Measurements from ENCODE around the gene DPP9. TPM values are rescaled to one million over a fixed set of nuclear protein-coding genes. Genes with fewer than 3 reads are reported as not detected.

The DPP9 gene
- total and polyA plus RNA-seq, 4 experiments from 2014 or later, result 10.7 to 93.9 (median 59.3) TPM

Small RNA genes within 50 kb of the gene (microRNA-seq; reads per million reads assigned to microRNA genes)
- gene MIR7-3 (ENCODE audit: borderline microRNAs expressed, borderline number of aligned reads, borderline replicate concordance), result not detected

Other genes with a start within 250 kb of the DPP9 start
- under 1 TPM; 0.17 to 0.22 TPM for gene PLIN4, start 205.4 kb downstream of the DPP9 start, total RNA-seq
- under 1 TPM in 1 of 2 donors, not detected in 1; 0.14 TPM for gene PLIN4, start 205.4 kb downstream of the DPP9 start, polyA plus RNA-seq
- gene PLIN5, start 188.6 kb downstream of the DPP9 start, total RNA-seq, result 1 to 10 TPM; 1.4 to 2.2 TPM
- gene PLIN5, start 188.6 kb downstream of the DPP9 start, polyA plus RNA-seq, result under 1 TPM in 1 of 2 donors, not detected in 1; 0.28 TPM
- gene LRG1, start 183.8 kb downstream of the DPP9 start, total RNA-seq, result not detected
- gene LRG1, start 183.8 kb downstream of the DPP9 start, polyA plus RNA-seq, result under 1 TPM; 0.09 to 0.17 TPM
- 1 to 10 TPM; 2.4 to 2.7 TPM for gene SEMA6B, start 164.2 kb downstream of the DPP9 start, total RNA-seq
- not detected for gene SEMA6B, start 164.2 kb downstream of the DPP9 start, polyA plus RNA-seq
- gene TNFAIP8L1, start 84.3 kb downstream of the DPP9 start, total RNA-seq, result 10 to 100 TPM; 16.2 to 17.2 TPM
- gene TNFAIP8L1, start 84.3 kb downstream of the DPP9 start, polyA plus RNA-seq, result 10 to 100 TPM in 1 of 2 donors, 1 to 10 TPM in 1; 3.7 to 11.1 TPM
- 10 to 100 TPM; 43.0 to 46.4 TPM for gene MYDGF, start 53.5 kb downstream of the DPP9 start, total RNA-seq
- gene MYDGF, start 53.5 kb downstream of the DPP9 start, polyA plus RNA-seq, result 100 to 1,000 TPM; 128 to 199 TPM
- gene FEM1A, start 67.9 kb upstream of the DPP9 start, total RNA-seq, result 10 to 100 TPM; 16.7 TPM
- gene FEM1A, start 67.9 kb upstream of the DPP9 start, polyA plus RNA-seq, result 1 to 10 TPM; 1.3 to 3.1 TPM
- gene TICAM1, start 107.9 kb upstream of the DPP9 start, total RNA-seq, result 10 to 100 TPM; 16.0 to 17.9 TPM
- gene TICAM1, start 107.9 kb upstream of the DPP9 start, polyA plus RNA-seq, result 10 to 100 TPM in 1 of 2 donors, 1 to 10 TPM in 1; 2.2 to 18.1 TPM
- 10 to 100 TPM; 16.0 to 18.2 TPM for gene PLIN3, start 143.8 kb upstream of the DPP9 start, total RNA-seq
- gene PLIN3, start 143.8 kb upstream of the DPP9 start, polyA plus RNA-seq, result 10 to 100 TPM; 30.1 to 50.1 TPM
- gene ARRDC5, start 179.1 kb upstream of the DPP9 start, total RNA-seq, result 10 to 100 TPM in 1 of 2 experiments, 1 to 10 TPM in 1; 9.1 to 13.2 TPM
- gene ARRDC5, start 179.1 kb upstream of the DPP9 start, polyA plus RNA-seq, result 1 to 10 TPM in 1 of 2 donors, under 1 TPM in 1; 0.52 to 1.4 TPM
- under 1 TPM; 0.11 to 0.15 TPM for gene UHRF1, start 185.7 kb upstream of the DPP9 start, total RNA-seq
- gene UHRF1, start 185.7 kb upstream of the DPP9 start, polyA plus RNA-seq, result under 1 TPM in 1 of 2 donors, not detected in 1; 0.22 TPM
- gene KDM4B, start 245.3 kb upstream of the DPP9 start, total RNA-seq, result 10 to 100 TPM; 47.9 to 50.4 TPM
- 10 to 100 TPM in 1 of 2 donors, 1 to 10 TPM in 1; 3.2 to 11.9 TPM for gene KDM4B, start 245.3 kb upstream of the DPP9 start, polyA plus RNA-seq

All from CD4-positive, alpha-beta memory T cell (primary cell).